ENCODE data around the gene CLMP.
"Not testable (repeated sequence)": the region's sequence is repeated elsewhere in the genome, so short reads cannot be mapped to it uniquely, and the experiment has no call there.

Gene CLMP

GRCh38 chr11:123164732-123165450, 30.2 kb downstream of the CLMP start:
- no peak for DNase-seq

- no peak for DNase-seq
These were observed 31.4 kb downstream of the CLMP start for GRCh38 chr11:123163621-123164020.

GRCh38 chr11:123161376-123162030, 33.5 kb downstream of the CLMP start:
- DNase-seq, result no peak

- DNase-seq, result no peak
These were observed 35.7 kb downstream of the CLMP start for GRCh38 chr11:123159183-123159857.

GRCh38 chr11:123158033-123159003, 36.7 kb downstream of the CLMP start:
- no peak for DNase-seq

GRCh38 chr11:123152951-123153350, 42.1 kb downstream of the CLMP start:
- no peak for DNase-seq

- DNase-seq, result not testable (repeated sequence)
These were observed 42.7 kb downstream of the CLMP start for GRCh38 chr11:123152346-123152745.

GRCh38 chr11:123151796-123152195, 43.3 kb downstream of the CLMP start:
- DNase-seq, result no peak

GRCh38 chr11:123151366-123151765, 43.7 kb downstream of the CLMP start:
- DNase-seq, result no peak

GRCh38 chr11:123150882-123151281, 44.2 kb downstream of the CLMP start:
- DNase-seq, result no peak

GRCh38 chr11:123148965-123149364, 46.1 kb downstream of the CLMP start:
- DNase-seq, result no peak

GRCh38 chr11:123145661-123146060, 49.4 kb downstream of the CLMP start:
- no peak for DNase-seq

GRCh38 chr11:123145220-123145619, 49.8 kb downstream of the CLMP start:
- DNase-seq, result no peak

GRCh38 chr11:123144707-123145106, 50.3 kb downstream of the CLMP start:
- no peak for DNase-seq

- DNase-seq, result no peak
These were observed 51.1 kb downstream of the CLMP start for GRCh38 chr11:123143921-123144320.

GRCh38 chr11:123143476-123143875, 51.6 kb downstream of the CLMP start:
- DNase-seq, result no peak

- no peak for DNase-seq
These were observed 55.8 kb downstream of the CLMP start for GRCh38 chr11:123139206-123139605.

- peak; percentile 40 for DNase-seq
These were observed 57.4 kb downstream of the CLMP start for GRCh38 chr11:123137431-123138224.

GRCh38 chr11:123135863-123136446, 59.1 kb downstream of the CLMP start:
- no peak for DNase-seq

GRCh38 chr11:123132881-123133280, 62.2 kb downstream of the CLMP start:
- no peak for DNase-seq

- DNase-seq, result peak; percentile 62
These were observed 62.8 kb downstream of the CLMP start for GRCh38 chr11:123132034-123132766.
